DMS114 treated with DMSO at 0.1 percent for 48 hours (cell line): Measurements from ENCODE around the gene ALDOA.
A peak's percentile ranks its signal among the peaks of the same experiment; 100 is the strongest.
"Not testable (repeated sequence)": the region's sequence is repeated elsewhere in the genome, so short reads cannot be mapped to it uniquely, and the experiment has no call there.

Source experiments
- DNase-seq: peaks from one replicate; lab custom pipeline; 2025; ENCODE audit not compliant: unreplicated experiment; lab: John Stamatoyannopoulos, UW

Gene ALDOA

DNA sequence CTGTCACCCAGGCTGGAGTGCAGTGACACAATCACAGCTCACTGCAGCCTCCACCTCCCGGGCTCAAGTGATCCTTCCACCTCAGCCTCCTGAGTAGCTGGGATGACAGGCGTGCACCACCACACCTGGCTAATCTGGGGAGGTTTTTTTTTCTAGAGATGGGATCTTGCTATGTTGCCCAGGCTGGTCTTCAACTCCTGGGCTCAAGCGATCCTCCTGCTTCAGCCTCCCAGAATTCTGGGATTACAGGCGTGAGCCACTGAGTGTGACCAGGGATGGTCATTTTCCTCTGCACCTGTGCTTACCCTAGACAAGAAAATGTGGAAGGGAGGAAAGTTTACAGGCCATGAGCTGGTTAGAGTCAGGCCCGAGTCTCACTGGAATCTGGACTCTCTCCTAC lies 24.9 kb upstream of the ALDOA start:
- not testable (repeated sequence) for DNase-seq

DNA sequence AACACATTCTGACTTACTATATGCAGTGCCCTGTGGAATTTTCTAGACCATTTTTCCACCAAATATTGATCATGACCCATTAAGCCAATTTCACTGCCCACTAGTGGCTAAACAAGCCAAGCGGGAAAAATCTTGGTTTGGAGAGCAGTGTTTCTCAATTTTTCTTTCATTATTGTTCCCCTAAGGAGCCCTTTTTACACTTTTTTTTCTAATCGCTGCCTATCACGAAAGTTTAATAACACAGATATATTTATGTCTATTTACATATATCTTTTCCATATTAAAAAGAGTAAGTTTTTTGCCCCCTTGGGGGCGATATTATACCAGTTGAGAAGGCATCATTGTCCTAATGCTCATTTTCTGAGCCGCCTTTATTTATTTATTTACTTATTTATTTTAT lies 23.7 kb upstream of the ALDOA start:
- DNase-seq: no peak

DNA sequence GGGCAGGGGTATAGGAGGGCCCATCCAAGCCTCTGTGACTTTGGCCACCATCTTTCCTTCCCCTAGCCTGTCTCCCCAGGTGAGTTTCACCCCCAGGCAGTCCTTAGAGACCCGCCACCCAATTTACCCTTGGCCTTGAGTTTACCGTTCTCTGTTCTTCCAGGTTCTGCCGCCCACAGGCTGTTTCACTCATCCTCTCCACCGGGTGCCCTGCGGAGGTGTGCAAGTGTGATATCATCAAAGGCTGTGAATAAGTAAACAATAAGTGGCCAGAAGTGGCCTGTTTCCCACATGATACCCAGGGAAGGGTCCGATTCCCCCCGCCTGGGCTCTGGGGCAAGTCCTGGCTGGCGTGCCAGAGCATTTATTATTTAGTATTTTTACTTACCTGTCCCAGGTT lies 19.4 kb upstream of the ALDOA start:
- DNase-seq: no peak

DNA sequence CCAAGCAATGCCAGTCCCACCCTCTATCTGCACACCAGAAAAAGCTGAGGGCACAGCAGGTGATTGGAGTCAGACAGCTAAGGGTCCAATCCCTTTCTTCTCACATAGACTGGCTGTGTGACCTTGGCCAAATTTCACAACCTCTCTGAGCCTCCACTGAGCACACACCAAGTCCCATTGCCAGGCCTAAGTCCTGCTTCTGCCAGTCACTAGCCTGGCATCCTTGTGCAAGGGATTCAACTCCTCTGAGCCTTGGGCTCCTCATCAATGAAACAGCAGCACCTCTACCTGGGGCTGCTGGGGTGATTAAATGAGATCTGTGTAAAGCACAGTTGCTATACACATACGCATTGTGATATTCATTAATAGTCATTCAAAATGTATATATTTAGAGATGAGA lies 19.0 kb upstream of the ALDOA start:
- DNase-seq: no peak

DNA sequence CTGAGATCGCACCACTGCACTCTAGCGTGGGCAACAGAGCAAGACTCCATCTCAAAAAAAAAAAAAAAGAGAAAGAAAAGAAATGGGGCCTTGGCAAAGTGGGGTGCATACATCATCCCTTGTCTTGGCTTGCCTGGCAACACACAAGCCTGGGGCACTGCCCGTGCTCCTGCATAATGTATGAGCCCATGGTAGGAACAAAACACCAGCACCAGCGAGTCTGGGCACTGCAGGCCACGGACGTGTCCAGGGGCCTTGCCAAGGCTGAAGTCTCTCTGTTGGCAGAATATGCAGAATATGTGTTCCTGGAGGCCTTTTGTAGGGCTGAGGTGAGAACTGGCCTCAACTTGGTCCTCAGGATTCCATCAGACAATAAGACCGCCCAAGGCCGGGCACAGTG lies 15.7 kb upstream of the ALDOA start:
- no peak for DNase-seq

DNA sequence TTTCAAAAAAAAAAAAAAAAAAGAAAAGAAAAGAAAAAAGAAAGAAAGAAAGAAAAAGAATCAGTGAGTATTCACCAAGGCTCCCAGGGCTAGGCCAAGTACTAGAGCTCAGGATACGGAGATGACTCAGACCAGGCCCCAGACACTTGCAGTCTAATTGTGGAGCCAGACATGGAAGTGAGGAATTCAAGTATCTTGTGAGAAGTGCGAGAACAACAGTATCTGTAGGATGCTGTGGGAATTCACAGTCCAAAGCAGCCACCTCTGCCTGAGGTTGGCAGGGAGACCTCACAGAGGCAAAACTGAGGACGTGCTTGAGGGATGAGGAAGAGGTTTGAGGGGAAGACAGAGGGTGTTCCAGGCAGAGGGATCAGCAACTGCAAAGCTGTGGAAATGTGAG lies 14.0 kb upstream of the ALDOA start:
- DNase-seq: no peak

DNA sequence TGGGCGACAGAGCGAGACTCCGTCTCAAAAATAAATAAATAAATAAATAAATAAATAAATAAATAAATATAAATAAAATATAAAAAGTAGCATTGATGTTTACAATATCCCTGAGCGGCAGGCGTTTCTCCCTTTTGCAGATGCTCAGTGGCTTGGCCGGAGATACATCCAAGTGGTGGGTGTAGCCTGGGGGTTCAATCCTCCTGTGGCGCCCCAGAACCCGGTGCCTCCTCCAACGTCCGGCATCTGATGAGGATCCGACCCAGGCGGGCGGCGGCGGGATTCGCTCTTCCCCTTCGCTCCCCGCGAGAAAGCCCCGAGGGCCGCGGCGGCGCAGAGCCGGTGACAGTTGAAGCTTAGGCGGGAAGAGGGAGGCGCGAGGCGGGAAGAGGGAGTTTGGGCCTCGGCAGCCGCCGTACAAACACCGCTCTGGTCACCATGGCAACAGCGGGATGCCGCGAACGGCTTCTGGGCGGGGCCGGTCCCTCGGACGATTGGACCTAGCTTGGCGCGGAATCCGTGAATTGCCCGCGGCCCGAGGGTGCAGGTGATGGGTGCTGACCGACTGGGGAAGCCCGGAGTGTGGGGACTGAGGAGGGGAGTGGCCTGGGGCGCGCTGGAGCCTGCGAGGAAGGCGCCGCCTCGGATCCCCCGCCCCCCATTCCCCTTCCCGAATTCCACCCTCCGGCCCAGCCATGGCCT lies 12.7 kb upstream of the ALDOA start:
- DNase-seq: peak; percentile 90

DNA sequence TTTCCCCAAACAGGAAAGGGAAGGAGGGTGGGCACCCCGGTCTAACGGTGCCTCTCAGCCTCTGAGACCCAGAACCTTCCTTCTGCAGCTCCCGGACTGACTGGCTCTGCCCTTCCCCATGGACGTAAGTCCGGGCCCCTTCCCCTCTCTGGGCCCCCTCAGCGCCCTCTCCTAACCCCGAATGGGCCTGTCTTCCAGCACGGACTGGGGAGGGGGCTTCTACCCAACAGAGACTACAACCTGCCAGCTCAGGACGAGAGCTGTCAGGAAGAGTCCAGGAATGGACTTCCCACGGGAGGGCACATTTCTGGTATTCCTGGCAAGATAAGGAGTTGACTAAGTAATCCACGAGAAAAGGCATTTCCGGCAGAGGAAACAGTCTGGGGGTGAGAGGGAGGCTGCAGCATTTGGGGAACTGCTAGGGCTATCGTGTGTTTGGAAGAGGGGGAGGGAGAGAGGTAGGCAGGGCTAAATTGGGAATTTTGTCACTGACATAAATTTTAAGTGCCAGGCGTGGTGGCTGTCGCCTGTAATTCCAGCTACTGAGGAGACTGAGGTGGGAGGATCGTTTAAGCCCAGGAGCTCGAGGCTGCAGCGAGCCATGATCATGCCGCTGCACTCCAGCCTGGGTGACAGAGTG lies 12.1 kb upstream of the ALDOA start:
- DNase-seq: no peak

DNA sequence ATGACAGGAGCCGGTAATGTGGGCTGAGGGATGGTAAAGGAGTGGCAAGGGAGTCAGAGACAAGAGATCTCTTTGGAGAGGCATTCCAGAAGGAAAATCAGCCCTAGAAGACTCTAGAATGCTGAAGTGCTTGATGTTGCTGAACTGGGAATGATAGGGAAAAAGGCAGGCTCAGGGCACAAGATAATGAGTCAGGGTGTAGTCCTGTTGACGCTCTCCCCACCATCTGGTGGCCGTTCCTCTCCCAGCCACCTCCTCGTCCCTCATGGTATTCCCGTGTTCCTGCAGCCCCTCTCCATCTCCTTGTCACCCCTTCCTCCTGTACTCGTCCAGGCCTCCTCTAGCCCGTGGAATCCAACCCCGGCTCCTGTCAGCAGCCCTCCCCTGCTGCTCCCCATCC lies 11.1 kb upstream of the ALDOA start:
- DNase-seq: no peak

DNA sequence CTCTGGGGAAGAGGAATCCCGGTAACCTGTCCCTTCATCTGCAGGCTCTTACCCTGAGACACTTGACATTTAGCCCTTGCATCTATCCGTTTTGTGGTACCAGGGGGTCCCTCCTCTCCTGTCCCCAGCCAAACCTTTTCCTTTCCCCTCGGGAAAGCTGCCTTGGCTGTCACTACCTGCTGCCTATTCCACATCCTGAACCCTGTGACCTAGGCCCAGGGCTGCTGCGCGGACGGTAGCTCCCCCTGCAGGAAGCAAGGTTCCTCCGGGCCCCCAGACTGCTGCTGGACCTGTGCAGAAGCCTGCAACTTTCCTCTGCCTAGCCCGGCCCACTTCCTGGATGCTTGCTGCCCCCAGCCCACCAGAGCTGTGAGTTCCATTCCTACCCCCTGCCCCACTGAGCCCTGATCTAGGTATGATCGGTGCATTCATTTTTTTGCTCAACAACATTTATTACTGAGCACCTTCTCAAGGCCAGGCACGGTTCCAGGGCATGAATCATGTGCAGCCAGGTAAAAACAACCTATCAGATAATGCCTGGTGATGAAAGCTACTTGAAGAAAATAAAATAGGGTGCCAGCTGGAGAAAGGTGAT lies 10.5 kb upstream of the ALDOA start:
- DNase-seq: no peak

DNA sequence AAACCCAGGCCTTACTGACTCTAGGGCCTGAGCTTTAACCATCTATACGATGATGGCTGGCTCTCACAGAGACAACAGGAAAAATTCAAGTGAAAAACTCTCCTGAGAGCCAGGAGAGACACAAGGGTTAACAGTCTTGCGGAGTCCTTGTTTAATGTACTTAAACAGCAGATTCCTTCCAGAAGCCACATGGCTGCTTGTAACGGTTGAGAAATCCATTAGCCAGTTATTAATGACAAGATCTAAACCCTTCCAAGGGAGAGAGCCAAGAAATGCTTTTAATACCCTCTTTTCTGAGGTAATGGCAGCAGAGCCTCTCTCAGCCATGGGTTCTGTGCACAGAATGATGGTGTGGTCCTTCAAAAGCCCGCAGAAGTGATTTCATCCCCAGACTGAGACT lies 5.2 kb upstream of the ALDOA start:
- no peak for DNase-seq

DNA sequence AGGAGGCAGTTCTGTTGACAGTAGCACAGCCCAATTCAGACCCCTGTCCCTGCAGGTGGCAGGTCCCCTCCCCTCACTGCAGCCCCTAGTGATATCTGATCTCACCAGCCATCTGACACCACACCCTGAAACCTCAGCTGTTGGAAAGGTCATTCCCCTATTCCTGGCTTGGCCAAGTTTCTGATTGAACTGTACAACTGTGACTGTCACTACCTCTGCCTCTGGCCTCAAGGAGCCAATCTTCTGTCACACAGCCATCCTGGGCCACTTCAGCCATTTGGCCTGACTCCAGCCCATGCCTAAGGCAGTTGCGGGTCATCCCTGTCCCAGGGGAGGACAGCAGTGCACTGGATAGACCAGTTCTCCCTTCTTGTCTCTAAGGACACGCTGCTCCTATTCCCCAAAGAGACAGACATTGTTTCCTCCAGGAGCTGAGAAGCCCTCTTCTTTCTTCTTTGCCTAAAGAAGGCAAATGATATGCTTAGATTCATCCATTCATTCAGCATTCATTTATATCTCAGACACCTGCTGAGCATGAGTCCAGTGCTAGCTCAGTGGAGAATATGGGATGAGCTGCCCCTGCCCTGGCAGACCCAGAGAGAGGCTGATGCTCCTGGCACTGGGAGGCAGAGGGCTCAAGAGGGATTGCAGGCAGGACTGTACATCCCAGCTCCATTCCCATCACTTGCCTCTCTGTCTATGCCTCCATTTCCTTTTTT lies 4.6 kb upstream of the ALDOA start:
- no peak for DNase-seq

DNA sequence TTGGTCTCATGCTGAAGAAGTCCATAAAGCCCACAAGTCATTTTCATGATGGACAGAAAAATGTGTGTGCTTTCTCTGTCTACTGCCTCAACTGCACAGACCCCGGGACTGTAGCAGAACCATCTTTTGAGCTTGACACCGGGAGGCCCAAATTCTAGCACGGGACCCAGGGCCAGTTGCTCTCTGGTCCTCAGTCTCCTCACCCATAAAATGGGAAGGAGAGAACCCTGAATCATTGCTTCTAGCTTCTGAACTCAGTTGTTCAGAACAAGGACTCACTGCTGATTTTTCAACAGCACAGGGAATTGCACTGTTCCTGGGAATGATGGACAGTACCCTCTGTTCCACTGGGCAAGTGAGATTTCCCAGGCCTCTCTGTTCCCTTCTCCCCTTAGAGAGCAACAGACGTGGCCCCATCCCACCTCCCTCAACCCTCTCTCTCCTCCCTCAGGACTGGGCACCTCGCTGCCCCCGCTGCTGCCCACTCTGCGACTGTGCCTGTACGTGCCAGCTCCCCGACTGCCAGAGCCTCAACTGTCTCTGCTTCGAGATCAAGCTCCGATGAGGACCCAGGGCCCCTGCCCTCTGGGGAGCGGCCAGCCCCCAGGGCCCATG lies 2.2 kb upstream of the ALDOA start:
- DNase-seq: no peak

DNA sequence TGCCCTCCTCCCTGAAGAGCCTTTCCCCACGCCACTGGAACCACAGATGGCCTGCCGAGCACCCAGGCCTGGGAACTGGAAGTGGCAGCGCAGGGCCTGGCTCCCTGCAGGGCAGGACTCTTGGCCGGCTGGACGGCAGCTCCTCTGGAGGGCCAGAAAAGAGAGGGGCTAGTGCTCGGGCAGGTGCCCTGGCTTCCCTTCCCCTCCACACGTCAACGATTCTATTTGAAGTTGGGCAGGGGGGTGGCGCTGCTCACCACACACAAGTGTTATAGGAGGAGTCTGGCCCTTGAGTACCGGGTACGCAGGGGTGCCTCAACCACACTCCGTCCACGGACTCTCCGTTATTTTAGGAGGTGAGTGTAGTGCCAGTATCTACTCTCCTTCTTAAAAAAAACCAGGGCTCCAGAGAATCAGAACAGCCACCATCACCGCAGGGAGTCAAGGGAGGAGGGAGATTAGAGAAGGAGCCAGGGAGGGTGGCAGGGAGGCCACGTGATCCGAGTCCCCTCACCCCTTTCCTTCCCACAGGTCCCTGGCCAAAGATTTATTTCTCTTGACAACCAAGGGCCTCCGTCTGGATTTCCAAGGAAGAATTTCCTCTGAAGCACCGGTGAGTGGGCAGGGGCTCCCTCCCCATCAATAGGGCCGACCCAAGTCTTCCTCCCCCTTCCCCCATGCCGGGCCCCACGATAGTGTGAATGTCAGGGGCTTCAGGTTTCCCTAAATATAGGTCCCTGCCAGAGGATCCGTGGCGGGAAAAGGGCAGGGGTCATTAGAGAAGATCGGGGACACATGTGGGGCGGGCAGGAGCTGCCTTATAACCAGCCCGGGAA lies 1.4 kb upstream of the ALDOA start:
- DNase-seq: peak; percentile 61

DNA sequence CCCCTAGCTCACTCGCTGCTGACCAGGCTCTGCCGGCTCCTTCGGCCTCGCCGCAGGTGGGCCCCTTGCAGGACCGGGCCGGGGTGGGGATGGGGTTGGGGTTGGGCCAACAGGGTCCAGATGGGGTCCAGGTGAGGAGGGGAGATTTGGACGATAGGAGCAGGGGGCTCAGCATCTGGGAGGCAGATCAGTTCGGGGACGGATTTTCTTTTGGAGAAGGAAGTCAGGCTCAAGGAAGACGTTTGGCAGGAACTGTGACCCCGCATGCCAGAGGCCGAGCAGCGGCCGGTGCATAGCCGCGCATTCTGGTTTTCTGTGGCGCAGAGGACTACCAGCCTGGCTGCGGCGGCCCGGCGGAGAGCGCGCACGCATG lies 845 bp upstream of the ALDOA start:
- DNase-seq: no peak

DNA sequence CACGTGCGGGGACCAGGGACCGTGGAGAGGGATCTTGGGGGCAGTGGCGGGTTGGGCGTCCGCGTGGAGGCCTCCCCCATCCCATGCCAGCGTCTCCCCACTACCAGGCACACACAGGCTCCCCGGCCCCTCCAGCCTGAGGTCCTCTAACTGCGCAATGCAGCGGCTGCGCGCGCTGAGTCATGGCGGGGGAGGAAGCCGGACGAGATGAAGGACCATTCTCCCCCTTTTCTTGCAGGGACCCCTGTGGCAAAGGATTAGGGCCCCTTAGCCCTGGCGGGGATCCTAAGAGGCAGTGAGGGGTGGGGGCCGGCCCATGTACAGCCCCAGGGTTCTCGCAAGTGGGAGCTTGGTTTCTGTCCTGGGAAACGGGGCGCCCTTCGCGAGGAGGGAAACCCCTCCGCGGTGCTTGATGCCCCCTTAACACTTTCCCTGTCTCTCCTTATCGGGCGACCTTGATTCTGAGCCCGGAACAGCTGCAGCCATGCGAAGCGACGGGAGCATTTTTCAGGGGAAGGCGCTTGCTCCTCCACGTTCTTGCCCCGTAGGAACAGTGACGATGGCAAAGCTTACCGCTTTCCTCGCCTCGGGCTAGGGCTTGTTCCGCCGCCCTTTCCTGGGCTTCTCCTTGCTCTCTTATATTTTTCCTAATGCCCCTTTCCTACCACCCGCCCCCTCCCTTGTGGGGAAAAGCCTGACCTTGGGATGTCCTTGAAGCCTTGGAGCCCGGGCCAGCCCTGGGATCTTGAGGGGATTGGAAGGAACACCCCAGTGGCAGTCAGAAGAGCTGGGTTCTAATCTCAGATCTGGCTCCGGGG lies 592 bp downstream of the ALDOA start:
- DNase-seq: no peak

DNA sequence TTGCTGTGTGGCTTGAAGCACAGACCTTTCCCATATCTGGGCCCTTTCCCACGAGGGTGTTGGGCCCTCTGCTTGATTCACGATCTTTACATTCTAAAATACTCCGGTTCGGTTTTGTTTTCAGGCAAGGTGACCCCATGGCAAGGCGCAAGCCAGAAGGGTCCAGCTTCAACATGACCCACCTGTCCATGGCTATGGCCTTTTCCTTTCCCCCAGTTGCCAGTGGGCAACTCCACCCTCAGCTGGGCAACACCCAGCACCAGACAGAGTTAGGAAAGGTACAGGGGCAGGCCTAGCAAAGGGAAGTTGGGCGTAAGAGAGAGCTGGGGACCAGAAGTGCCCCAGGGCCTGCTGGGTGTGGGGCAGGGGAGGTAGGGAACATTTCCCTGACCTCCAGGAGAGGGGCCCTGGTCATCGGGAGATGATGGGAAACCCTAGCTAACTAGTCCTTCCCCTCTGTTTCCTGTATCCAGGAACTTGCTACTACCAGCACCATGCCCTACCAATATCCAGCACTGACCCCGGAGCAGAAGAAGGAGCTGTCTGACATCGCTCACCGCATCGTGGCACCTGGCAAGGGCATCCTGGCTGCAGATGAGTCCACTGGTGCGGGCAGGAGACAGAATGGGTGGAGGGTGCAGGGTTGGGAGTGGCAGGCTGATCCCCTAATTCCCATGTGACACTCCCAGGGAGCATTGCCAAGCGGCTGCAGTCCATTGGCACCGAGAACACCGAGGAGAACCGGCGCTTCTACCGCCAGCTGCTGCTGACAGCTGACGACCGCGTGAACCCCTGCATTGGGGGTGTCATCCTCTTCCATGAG lies 1.4 kb downstream of the ALDOA start:
- no peak for DNase-seq

DNA sequence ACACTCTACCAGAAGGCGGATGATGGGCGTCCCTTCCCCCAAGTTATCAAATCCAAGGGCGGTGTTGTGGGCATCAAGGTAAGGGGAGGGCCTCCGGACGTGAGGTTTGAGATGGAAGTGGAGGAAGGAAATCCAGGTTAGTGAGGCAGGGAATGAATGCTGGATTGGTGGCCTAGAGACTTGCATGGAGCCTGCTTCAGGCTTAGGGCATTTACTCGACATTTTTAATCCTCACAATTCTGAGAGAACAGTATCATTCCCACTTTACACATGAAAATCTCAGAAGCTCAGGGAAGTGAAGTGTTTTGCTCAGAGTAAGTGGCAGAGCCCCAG lies 2.0 kb downstream of the ALDOA start:
- no peak for DNase-seq

DNA sequence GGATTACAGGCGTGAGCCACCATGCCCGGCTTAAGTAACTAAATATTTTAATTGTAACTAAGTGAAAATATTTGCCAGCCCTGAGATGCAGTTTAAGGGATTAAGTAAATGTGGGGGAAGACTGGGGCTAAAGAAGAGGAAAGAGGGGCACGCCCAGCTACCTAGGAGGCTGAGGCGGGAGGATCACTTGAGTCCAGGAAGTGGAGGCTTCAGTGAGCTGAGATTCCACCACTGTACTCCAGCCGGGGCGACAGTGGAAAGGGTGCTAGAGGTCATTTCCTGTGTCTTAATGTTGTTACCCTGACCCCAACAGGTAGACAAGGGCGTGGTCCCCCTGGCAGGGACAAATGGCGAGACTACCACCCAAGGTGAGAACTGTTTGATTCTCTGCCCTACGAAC lies 2.8 kb downstream of the ALDOA start:
- no peak for DNase-seq
